ENCODE measurements around the gene MYCBP2.

GRCh38 chr13:77031656-77032243 is 295.1 kb downstream of the MYCBP2 start:
- TF ChIP-seq CTCF (conservative IDR thresholded peaks at IDR 0.05; ENCODE audit: low read depth, low read length) (no peak), EZH2 (IDR thresholded peaks at IDR 0.05; ENCODE audit: borderline replicate concordance, low read depth, low read length, poor library complexity, severe bottlenecking) (no peak)
